Uterus (tissue), 2 donors: ENCODE data around the gene SLC38A8.

ENCODE experiments used
- CTCF ChIP-seq, 4 experiments: fragments of 200-600 bp in 2 of 4; fragments of 450-650 bp in 2 of 4; sonication (generic) in 2 of 4; IDR thresholded peaks; one replicate each; pipeline ENCODE4 v1.5.1; 2016 to 2019; ENCODE audit warnings: antibody characterized with exemption in 4 of 4, mild to moderate bottlenecking in 2 of 4, moderate library complexity in 1 of 4
- POLR2A ChIP-seq, 2 donors: fragments of 450-650 bp; IDR thresholded peaks; one replicate each; pipeline ENCODE4 v1.6.1; 2016; ENCODE audit warnings: antibody characterized with exemption in 2 of 2, mild to moderate bottlenecking in 1 of 2, moderate library complexity in 1 of 2

- no peak for TF ChIP-seq CTCF (IDR thresholded peaks at IDR 0.05)
- TF ChIP-seq POLR2A (IDR thresholded peaks at IDR 0.05), result no peak
These were observed 66.9 kb downstream of the SLC38A8 start for GRCh38 chr16:83975590-83976260.
